Fibroblast of mammary gland (primary cell): ENCODE results near the gene RPS14.

Experiments
- DNase-seq: peaks from one replicate; pipeline ENCODE4 v3.0.0-alpha.2; 2010; ENCODE audit warnings: low read depth
- H3K4me3 ChIP-seq: 2 replicates; pipeline ENCODE4 v1.5.1; 2011; ENCODE audit warnings: low read depth, mild to moderate bottlenecking, low read length, moderate library complexity; ENCODE audit not compliant: control insufficient read depth
- CTCF ChIP-seq: conservative IDR thresholded peaks from 2 replicates; pipeline ENCODE4 v1.5.1; 2011; ENCODE audit warnings: low read depth, low read length, inconsistent platforms; ENCODE audit not compliant: control insufficient read depth, insufficient read depth

The RPS14 gene

GRCh38 chr5:150449517-150450339, at the start of gene RPS14:
RPS14 (minus strand) TSS chr5:150449739; CDS start chr5:150447733, 2,006 bp downstream.
- peak within 1 kb of the TSS; percentile 95 for H3K4me3 ChIP-seq
- peak; percentile 83 for TF ChIP-seq CTCF
- DNase-seq = peak; percentile 92

GRCh38 chr5:150498971-150499370, 49.4 kb upstream of the RPS14 start:
- no peak for DNase-seq
- no peak for TF ChIP-seq CTCF
- H3K4me3 ChIP-seq = no peak overlapping the region

GRCh38 chr5:150498501-150498900, 49.0 kb upstream of the RPS14 start:
- no peak for TF ChIP-seq CTCF
- peak overlapping the region; percentile 25 for H3K4me3 ChIP-seq
- DNase-seq = no peak

GRCh38 chr5:150497989-150498317, 48.4 kb upstream of the RPS14 start:
- no peak for DNase-seq
- no peak for TF ChIP-seq CTCF
- H3K4me3 ChIP-seq = peak overlapping the region; percentile 25

- no peak for TF ChIP-seq CTCF
- H3K4me3 ChIP-seq = peak overlapping the region; percentile 25
- DNase-seq = peak; percentile 95
Observed at GRCh38 chr5:150497274-150497988, 47.9 kb upstream of the RPS14 start.

- H3K4me3 ChIP-seq = no peak overlapping the region
- no peak for DNase-seq
- no peak for TF ChIP-seq CTCF
Observed at GRCh38 chr5:150496534-150496933, 47.0 kb upstream of the RPS14 start.
